C4-2B (cell line): ENCODE results near the gene TRIM63.
A peak's percentile ranks its signal among the peaks of the same experiment; 100 is the strongest.

Source experiments
- H3K27ac ChIP-seq: fragments of 450-650 bp; 2 replicates; pipeline ENCODE4 v1.5.1; 2017
- ZFX ChIP-seq: fragments of 450-650 bp; IDR thresholded peaks from 2 replicates; pipeline ENCODE4 v1.6.1; 2017
- TF ChIP-seq, protein P1 (sequence below): fragments of 450-650 bp; conservative IDR thresholded peaks from 2 replicates; pipeline ENCODE4 v1.5.1; 2017; ENCODE audit warnings: mild to moderate bottlenecking

Gene TRIM63

DNA sequence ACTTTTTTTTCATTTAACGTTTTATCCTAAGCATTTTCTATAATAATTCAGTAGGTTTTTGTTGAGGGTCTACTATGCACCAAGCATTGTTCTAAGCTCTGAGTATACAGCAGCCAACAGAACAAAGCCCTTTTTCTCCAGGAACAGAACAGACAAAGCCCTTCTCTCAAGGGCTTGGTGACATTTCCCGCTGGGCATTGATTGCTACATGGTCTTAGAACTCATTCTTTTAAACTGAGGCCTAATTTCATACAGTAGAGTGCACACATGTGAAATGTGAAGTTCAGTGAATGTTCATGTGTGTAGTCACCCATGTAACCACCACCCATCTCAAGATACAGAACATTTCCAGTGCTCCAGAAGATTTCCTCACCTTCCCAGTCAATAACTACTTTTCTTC lies 29.0 kb upstream of the TRIM63 start:
- no peak for TF ChIP-seq ZFX
- TF ChIP-seq, protein P1, sequence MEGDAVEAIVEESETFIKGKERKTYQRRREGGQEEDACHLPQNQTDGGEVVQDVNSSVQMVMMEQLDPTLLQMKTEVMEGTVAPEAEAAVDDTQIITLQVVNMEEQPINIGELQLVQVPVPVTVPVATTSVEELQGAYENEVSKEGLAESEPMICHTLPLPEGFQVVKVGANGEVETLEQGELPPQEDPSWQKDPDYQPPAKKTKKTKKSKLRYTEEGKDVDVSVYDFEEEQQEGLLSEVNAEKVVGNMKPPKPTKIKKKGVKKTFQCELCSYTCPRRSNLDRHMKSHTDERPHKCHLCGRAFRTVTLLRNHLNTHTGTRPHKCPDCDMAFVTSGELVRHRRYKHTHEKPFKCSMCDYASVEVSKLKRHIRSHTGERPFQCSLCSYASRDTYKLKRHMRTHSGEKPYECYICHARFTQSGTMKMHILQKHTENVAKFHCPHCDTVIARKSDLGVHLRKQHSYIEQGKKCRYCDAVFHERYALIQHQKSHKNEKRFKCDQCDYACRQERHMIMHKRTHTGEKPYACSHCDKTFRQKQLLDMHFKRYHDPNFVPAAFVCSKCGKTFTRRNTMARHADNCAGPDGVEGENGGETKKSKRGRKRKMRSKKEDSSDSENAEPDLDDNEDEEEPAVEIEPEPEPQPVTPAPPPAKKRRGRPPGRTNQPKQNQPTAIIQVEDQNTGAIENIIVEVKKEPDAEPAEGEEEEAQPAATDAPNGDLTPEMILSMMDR, result no peak
- no peak overlapping the region for H3K27ac ChIP-seq

DNA sequence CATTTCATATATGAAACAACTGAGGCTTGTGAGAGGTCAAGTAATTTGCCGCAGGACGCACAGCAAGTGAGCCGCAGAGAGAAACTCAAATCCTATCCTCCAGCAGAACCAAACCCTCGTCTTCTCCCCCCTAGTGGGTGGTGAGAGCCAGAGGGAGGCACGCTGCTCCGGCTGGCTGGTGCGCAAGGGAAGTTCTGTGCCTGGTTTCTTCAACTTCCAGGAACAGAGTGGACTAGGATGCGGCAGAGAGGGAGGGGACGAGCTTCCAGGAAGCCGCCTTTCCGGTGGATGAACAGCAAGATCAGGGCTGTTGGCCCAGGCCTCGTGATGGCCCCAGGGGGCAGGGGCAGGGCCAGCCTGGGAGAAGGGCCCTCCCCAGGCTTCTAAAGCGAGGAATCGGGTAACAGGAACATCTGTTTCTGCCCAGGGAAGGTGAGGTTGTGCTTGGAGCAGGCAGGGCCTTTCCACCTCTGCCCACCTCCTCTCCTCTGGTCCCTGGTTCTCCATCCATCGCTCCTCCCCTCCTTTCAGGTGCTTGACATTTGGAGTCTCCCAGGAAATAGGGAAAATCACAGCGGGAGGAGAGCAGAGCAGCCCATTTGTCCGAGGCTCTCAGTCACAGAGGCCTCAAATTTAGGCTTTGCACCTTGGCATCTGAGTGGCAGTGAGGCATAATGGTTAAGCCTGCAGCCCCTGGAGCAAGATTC lies 27.4 kb upstream of the TRIM63 start:
- TF ChIP-seq, protein P1, result no peak
- TF ChIP-seq ZFX, result no peak
- peak overlapping the region; percentile 25 for H3K27ac ChIP-seq

DNA sequence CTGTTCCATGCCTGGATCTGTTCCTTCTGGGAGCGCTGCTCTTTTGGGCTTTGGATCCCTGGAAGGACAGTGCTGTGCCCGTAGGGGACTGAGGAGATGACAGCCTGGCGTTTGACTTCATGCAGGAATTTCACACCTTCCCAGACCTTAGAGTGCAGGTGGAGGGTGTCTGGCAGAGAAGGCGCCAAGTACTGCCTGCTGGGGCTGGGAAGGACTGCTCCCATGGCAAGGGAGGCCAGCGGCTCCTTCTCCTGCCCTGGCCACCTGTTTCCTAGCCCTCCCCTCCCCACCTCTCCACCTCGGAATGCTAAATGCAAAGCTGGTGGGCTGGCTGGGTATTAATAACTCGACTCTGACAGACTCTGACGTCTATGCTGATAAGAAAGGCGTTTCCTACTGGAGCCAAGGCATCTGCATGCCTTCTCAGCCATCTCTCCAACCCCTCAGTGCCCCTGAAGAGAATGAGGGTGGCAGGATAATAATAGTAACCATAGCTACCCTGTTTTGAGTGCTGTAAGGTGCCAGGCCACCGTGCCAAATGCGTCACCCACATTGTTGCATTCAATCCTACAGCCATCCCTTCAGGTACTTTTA lies 26.7 kb upstream of the TRIM63 start:
- H3K27ac ChIP-seq, result peak overlapping the region; percentile 25
- TF ChIP-seq ZFX, result no peak
- TF ChIP-seq, protein P1, result no peak

DNA sequence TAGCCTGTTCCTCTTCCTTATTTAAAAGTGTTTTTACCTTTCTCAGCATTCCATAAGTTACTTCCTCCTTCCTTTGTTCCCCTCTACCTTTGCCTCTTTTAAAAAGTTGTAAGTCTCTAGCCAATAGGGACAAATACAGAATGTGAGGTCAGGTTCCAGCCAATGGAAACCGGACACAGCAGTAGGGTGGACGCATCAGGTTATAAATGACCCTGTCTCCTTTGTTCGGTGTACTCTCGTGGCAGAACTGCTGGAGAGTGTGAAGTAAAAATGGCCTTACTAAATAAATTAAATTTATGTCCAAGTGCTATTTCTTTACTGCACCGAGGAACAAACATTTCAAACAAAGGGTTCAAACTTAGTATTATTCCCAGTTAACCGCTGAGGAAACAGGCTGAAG lies 26.1 kb upstream of the TRIM63 start:
- peak overlapping the region; percentile 25 for H3K27ac ChIP-seq

DNA sequence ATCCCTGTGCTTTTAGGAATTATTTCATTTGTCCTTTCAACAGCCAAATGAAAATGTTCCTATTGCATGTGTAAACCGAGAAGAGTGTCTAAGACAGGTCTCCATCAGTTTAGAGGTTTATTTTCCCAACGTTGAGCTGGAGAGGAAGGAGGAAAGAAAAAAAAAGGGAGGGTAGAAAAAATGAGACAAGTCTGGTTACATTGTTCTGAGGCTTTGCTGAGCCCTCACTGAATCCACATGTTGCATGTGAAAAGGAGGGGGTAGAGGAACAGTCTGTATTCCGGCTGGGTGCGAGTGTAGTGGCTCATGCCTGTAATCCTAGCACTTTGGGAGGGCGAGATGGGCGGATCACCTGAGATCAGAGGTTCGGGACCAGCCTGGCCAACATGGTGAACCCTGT lies 25.0 kb upstream of the TRIM63 start:
- TF ChIP-seq, protein P1, result no peak
- TF ChIP-seq ZFX, result no peak
- H3K27ac ChIP-seq, result peak overlapping the region; percentile 24; the same call in 1 of the 2 replicates

DNA sequence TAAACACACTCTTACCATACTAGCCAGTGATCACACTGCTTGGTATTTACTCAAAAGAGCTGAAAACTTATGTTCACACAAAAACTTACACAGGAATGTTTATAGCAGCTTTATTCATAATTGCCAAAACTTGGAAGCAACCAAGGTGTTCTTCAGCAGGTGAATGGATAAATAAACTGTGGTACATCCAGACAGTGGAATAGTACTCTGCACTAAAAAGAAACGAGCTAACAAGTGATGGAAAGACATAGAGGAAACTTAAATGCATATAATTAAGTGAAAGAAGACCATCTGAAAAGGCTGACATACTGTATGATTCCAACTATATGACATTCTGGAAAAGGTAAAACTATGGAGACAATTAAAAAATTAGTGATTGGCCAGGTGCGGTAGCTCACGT lies 23.5 kb upstream of the TRIM63 start:
- H3K27ac ChIP-seq, result no peak overlapping the region
- TF ChIP-seq, protein P1, result no peak
- no peak for TF ChIP-seq ZFX

DNA sequence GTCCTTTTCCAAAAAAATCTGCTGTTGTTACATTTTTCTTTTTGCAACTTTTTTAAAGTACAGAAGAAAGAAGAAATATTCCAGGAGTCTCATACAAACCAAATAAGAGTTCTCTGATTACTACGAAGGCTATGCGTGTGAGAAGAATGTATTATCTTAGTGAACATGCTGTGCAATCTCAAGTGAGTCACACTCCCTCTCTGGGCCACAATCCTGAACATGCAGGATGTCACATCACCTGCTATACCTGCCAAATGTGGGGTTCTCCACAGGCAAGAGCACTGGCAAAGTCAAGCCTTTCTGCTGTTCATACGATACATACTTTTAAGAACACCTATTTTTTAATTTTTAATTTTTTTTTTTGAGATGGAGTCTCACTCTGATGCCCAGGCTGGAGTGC lies 21.7 kb upstream of the TRIM63 start:
- H3K27ac ChIP-seq, result no peak overlapping the region
- no peak for TF ChIP-seq ZFX
- TF ChIP-seq, protein P1, result no peak

DNA sequence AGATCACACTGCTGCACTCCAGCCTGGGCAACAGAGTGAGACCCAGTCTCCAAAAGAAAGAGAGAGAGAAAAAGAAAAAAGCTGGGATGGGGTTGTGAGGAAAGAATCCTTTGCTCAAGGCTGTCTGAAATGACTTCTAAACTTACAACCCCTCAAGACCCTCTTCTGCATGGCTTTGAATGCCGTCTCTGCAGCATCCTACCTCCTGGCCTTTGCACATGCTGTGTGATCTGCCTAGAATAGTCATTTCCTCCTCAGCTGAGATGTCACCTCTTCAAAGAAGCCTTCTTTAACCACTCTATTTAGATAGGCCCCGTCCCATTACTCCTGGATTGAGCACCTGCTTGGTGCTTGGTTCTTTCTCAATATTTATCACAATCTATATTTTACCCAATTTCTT lies 17.4 kb upstream of the TRIM63 start:
- TF ChIP-seq ZFX, result no peak
- TF ChIP-seq, protein P1, result no peak
- peak overlapping the region; percentile 44 for H3K27ac ChIP-seq
